CD8-positive, alpha-beta memory T cell (primary cell): ENCODE measurements around the gene EHD4. TPM values are rescaled to one million over a fixed set of nuclear protein-coding genes. Genes with fewer than 3 reads are reported as not detected.
A peak's percentile ranks its signal among the peaks of the same experiment; 100 is the strongest.

ENCODE experiments used
- CTCF ChIA-PET: fragments of 350-600 bp; sonication (Branson Sonifier 250); formaldehyde crosslinking; loops from one replicate; lab custom pipeline; 2021; ENCODE audit warnings: antibody characterized with exemption; lab: Charles Lee
- POLR2A ChIA-PET: fragments of 350-600 bp; sonication (Branson Sonifier 250); formaldehyde crosslinking; loops from one replicate; lab custom pipeline; 2021; ENCODE audit warnings: antibody characterized with exemption; lab: Charles Lee
- DNase-seq, 5 donors: peaks; one replicate each; pipeline versions ENCODE4 v3.0.0 to v3.0.0-alpha.2; 2020 to 2022; ENCODE audit warnings: mixed read lengths in 1 of 5
- H3K27ac ChIP-seq: one replicate; pipeline ENCODE4 v1.7.0; 2013; ENCODE audit warnings: low read depth, mild to moderate bottlenecking, low read length, moderate library complexity
- H3K27me3 ChIP-seq: 2 replicates; pipeline ENCODE4 v1.7.0; 2013; ENCODE audit warnings: low read length, mild to moderate bottlenecking; ENCODE audit not compliant: insufficient read depth, poor library complexity, severe bottlenecking
- H3K36me3 ChIP-seq: 2 replicates; pipeline ENCODE4 v1.7.0; 2013; ENCODE audit warnings: mild to moderate bottlenecking, low read length, moderate library complexity; ENCODE audit not compliant: insufficient read depth
- H3K4me1 ChIP-seq: 2 replicates; pipeline ENCODE4 v1.7.0; 2013; ENCODE audit warnings: mild to moderate bottlenecking, low read length, moderate library complexity; ENCODE audit not compliant: insufficient read depth
- H3K4me3 ChIP-seq: 2 replicates; pipeline ENCODE4 v1.7.0; 2013; ENCODE audit warnings: mild to moderate bottlenecking, low read length
- H3K9me3 ChIP-seq: 2 replicates; pipeline ENCODE4 v1.7.0; 2013; ENCODE audit warnings: mild to moderate bottlenecking, low read length
- H3K27ac Mint-ChIP-seq, 8 donors: one replicate each; pipeline ENCODE4 v1.8.0; 2020 to 2021; ENCODE audit warnings: mixed read lengths in 8 of 8, mild to moderate bottlenecking in 6 of 8, inconsistent platforms in 3 of 8, moderate library complexity in 3 of 8
- H3K27me3 Mint-ChIP-seq, 2 donors: one replicate each; pipeline ENCODE4 v1.8.0; 2020 to 2021; ENCODE audit warnings: mixed read lengths in 2 of 2, mild to moderate bottlenecking in 1 of 2, moderate library complexity in 1 of 2
- H3K36me3 Mint-ChIP-seq, 3 donors: one replicate each; pipeline ENCODE4 v1.8.0; 2020 to 2021; ENCODE audit warnings: mixed read lengths in 3 of 3, inconsistent platforms in 1 of 3, mild to moderate bottlenecking in 1 of 3
- H3K4me1 Mint-ChIP-seq, 3 donors: one replicate each; pipeline ENCODE4 v1.8.0; 2020 to 2021; ENCODE audit warnings: mixed read lengths in 3 of 3, inconsistent platforms in 1 of 3, mild to moderate bottlenecking in 1 of 3
- H3K4me3 Mint-ChIP-seq, 7 donors: one replicate each; pipeline ENCODE4 v1.8.0; 2020 to 2021; ENCODE audit warnings: mixed read lengths in 7 of 7, mild to moderate bottlenecking in 6 of 7, moderate library complexity in 4 of 7, inconsistent platforms in 2 of 7
- H3K9me3 Mint-ChIP-seq, 5 donors: one replicate each; pipeline ENCODE4 v1.8.0; 2020 to 2022; ENCODE audit warnings: mixed read lengths in 5 of 5, mild to moderate bottlenecking in 3 of 5, moderate library complexity in 2 of 5, inconsistent platforms in 1 of 5
- polyA plus RNA-seq: library from polyadenylated mRNA; unstranded; fragments of 300-500 nt; fragmentation: Illumina TruSeq; gene quantifications from one replicate; pipeline ENCODE4 v1.2.3, GENCODE V29; 2021
- total RNA-seq, 2 experiments: library from RNA; stranded (reverse); gene quantifications; one replicate each; pipeline ENCODE4 v1.2.3, GENCODE V29; 2021

Gene EHD4
- total and polyA plus RNA-seq, 3 experiments from 2014 or later: 11.2 to 26.4 (median 24.2) TPM

DNA sequence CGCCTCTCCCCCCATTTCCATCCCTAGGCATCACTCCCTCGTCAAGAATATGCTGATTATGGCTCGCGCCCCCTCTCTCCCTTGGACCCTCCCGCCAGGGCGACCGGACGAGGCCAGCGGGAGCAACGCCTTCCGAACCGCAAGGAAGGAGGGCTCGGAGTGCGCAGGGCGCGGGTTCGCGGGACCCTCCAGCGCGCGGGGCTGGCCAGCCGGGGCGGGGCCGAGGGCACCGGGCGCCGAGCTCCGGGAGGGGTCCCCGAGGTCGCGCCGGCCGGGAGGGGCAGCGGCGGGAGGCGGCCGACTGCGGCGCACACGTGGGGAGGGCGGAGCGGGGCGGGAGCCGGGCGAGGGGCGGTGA lies 483 bp downstream of the EHD4 start:
- H3K36me3 ChIP-seq: no peaks in the 10 kb centered on the region
- Mint-ChIP-seq H3K4me3 (peak overlapping the region; percentile 94 to 97 (median 95)), H3K27ac (peak overlapping the region; percentile 82 to 99 (median 97)), H3K9me3 (no peaks in the 10 kb centered on the region), H3K4me1 (peaks cover 46 to 54% (median 50%) of the 10 kb centered on the region in 3 donors), H3K27me3 (peaks cover 7 to 18% of the 10 kb centered on the region in 2 donors), H3K36me3 (peaks cover 0 to 9% (median 0%) of the 10 kb centered on the region in 3 donors)
- H3K9me3 ChIP-seq: no peaks in the 10 kb centered on the region
- peaks cover 31% of the 10 kb centered on the region for H3K4me1 ChIP-seq
- H3K4me3 ChIP-seq: peak overlapping the region; percentile 90
- peak overlapping the region; percentile 91 for H3K27ac ChIP-seq
- ChIA-PET POLR2A (interaction anchor here (1.2 to 4.0 kb wide), 4 partner anchors 35 to 198 kb away, joined by 4 to 45 read pairs (median 10); partner anchors contain the start of gene MAPKBP1), CTCF (interaction anchor here (0.9 to 7.1 kb wide), 6 partner anchors 9 to 199 kb away, joined by 3 to 54 read pairs (median 4); partner anchors contain the start of gene MAPKBP1)
- peak in 1 of 5 donors; percentile 50 for DNase-seq
- H3K27me3 ChIP-seq: no peaks in the 10 kb centered on the region

- peak overlapping the region; percentile 91 to 97 (median 94) for H3K4me3 Mint-ChIP-seq
- CTCF ChIA-PET: interaction anchor here (1.3 to 7.1 kb wide), 4 partner anchors 10 to 40 kb away, joined by 3 to 54 read pairs (median 4); no protein-coding TSS in a partner anchor
- Histone ChIP-seq H3K27me3 (no peaks in the 10 kb centered on the region), H3K9me3 (no peaks in the 10 kb centered on the region), H3K4me1 (peaks cover 31% of the 10 kb centered on the region), H3K27ac (peak overlapping the region; percentile 91), H3K4me3 (peak overlapping the region; percentile 90), H3K36me3 (no peaks in the 10 kb centered on the region)
- H3K9me3 Mint-ChIP-seq: no peaks in the 10 kb centered on the region
- POLR2A ChIA-PET: interaction anchor here (0.6 to 4.0 kb wide), 4 partner anchors 34 to 427 kb away, joined by 3 to 45 read pairs (median 8); partner anchors contain the start of gene RPAP1
- H3K27ac Mint-ChIP-seq: peak overlapping the region; percentile 82 to 98 (median 96)
- peaks cover 50 to 56% (median 53%) of the 10 kb centered on the region in 3 donors for H3K4me1 Mint-ChIP-seq
- H3K27me3 Mint-ChIP-seq: peaks cover 5 to 18% of the 10 kb centered on the region in 2 donors
- H3K36me3 Mint-ChIP-seq: peaks cover 0 to 9% (median 0%) of the 10 kb centered on the region in 3 donors
- DNase-seq: peak; percentile 52 to 87 (median 71)
Measured at GRCh38 chr15:41971089-41971894, 1.1 kb downstream of the EHD4 start.

DNA sequence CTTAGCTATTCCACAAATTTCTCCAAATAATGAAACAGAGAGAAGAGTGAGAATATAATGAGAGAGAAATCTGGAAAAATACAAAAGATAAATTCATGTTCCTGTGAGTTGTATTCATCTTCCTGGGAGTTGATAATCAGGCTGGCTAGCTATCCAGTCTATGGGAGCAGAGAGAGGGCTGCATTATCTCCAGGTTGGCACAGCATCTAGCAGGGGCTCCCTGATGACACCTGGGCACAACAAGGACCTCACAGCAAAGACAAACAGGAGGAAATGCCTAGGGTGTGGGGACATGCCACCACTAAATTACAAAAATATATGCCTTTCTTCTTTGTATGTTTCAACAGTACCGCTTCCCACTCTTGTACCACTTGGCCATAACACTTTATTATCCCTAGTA lies 1.9 kb downstream of the EHD4 start:
- CTCF ChIA-PET: interaction anchor here (1.2 to 7.1 kb wide), 5 partner anchors 11 to 66 kb away, joined by 3 to 54 read pairs (median 4); no protein-coding TSS in a partner anchor
- peaks cover 2 to 13% of the 10 kb centered on the region in 2 donors for H3K27me3 Mint-ChIP-seq
- peaks cover 53 to 60% (median 54%) of the 10 kb centered on the region in 3 donors for H3K4me1 Mint-ChIP-seq
- peak overlapping the region; percentile 82 to 97 (median 94) for H3K27ac Mint-ChIP-seq
- Histone ChIP-seq H3K4me3 (peak overlapping the region; percentile 90), H3K27me3 (no peaks in the 10 kb centered on the region), H3K36me3 (no peaks in the 10 kb centered on the region), H3K27ac (peak overlapping the region; percentile 91), H3K9me3 (no peaks in the 10 kb centered on the region), H3K4me1 (peaks cover 31% of the 10 kb centered on the region)
- no peak for DNase-seq
- H3K36me3 Mint-ChIP-seq: peaks cover 0 to 9% (median 0%) of the 10 kb centered on the region in 3 donors
- no peaks in the 10 kb centered on the region for H3K9me3 Mint-ChIP-seq
- H3K4me3 Mint-ChIP-seq: peak overlapping the region; percentile 91 to 97 (median 94)
- POLR2A ChIA-PET: interaction anchor here (0.7 to 4.0 kb wide), 4 partner anchors 22 to 38 kb away, joined by 3 to 45 read pairs (median 4); no protein-coding TSS in a partner anchor

DNA sequence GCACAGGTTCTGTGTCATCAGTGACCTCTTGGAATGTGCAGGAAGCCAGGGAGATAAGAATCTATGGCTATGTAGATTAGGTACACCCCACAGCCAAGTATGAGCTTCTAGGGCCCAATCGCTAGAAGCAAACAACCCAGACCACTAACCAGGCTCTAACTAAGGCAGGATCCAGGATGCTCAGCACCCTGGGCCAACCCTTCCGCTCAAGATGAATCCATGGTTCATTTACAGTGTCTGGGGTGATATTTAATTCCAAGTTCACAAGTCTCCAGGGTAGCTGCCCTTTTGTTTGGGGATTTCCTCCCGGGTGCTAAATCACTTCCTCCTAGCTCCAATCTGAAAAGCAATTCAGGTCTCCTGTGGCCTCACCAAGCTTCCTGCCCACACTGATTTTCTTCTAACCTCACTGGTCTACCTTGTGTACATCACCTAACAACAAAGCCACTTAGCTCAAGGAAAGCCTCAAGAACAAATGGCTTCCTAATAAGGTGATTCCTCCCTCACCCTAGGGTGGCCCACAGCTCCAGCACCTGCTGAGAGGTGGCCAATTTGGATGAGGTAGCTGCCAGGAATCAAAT lies 2.4 kb downstream of the EHD4 start:
- ChIA-PET CTCF (interaction anchor here (1.2 to 7.1 kb wide), 4 partner anchors 16 to 65 kb away, joined by 3 to 54 read pairs (median 5); no protein-coding TSS in a partner anchor), POLR2A (interaction anchor here (0.7 to 4.0 kb wide), 3 partner anchors 23 to 38 kb away, joined by 3 to 45 read pairs (median 6); no protein-coding TSS in a partner anchor)
- DNase-seq: peak; percentile 9 to 67 (median 40)
- H3K4me3 ChIP-seq: no peak overlapping the region
- peaks cover 53 to 60% (median 54%) of the 10 kb centered on the region in 3 donors for H3K4me1 Mint-ChIP-seq
- peaks cover 2 to 12% of the 10 kb centered on the region in 2 donors for H3K27me3 Mint-ChIP-seq
- peak overlapping the region; percentile 91 for H3K27ac ChIP-seq
- peaks cover 0 to 9% (median 0%) of the 10 kb centered on the region in 3 donors for H3K36me3 Mint-ChIP-seq
- peak overlapping the region; percentile 68 to 97 (median 94) for H3K4me3 Mint-ChIP-seq
- no peaks in the 10 kb centered on the region for H3K9me3 Mint-ChIP-seq
- H3K9me3 ChIP-seq: no peaks in the 10 kb centered on the region
- peak overlapping the region; percentile 82 to 97 (median 94) for H3K27ac Mint-ChIP-seq
- no peaks in the 10 kb centered on the region for H3K36me3 ChIP-seq
- peaks cover 31% of the 10 kb centered on the region for H3K4me1 ChIP-seq
- H3K27me3 ChIP-seq: no peaks in the 10 kb centered on the region

- Histone ChIP-seq H3K27ac (no peak overlapping the region), H3K27me3 (no peaks in the 10 kb centered on the region), H3K4me3 (no peak overlapping the region), H3K36me3 (no peaks in the 10 kb centered on the region), H3K4me1 (peaks cover 31% of the 10 kb centered on the region), H3K9me3 (no peaks in the 10 kb centered on the region)
- Mint-ChIP-seq H3K27ac (peak overlapping the region in 5 of 8 donors; percentile 0 to 57 (median 38)), H3K4me3 (peak overlapping the region in 1 of 7 donors; percentile 18), H3K36me3 (peaks cover 0 to 9% (median 0%) of the 10 kb centered on the region in 3 donors), H3K27me3 (peaks cover 2 to 3% of the 10 kb centered on the region in 2 donors), H3K9me3 (no peaks in the 10 kb centered on the region), H3K4me1 (peaks cover 53 to 57% (median 54%) of the 10 kb centered on the region in 3 donors)
- ChIA-PET CTCF (interaction anchor here (1.5 to 7.1 kb wide), 2 partner anchors 17 to 32 kb away, joined by 5 to 54 read pairs; no protein-coding TSS in a partner anchor), POLR2A (interaction anchor here (0.6 kb wide), 1 partner anchor 16 kb away, joined by 5 read pairs; no protein-coding TSS in a partner anchor)
- no peak for DNase-seq
Measured at GRCh38 chr15:41968701-41969100, 3.7 kb downstream of the EHD4 start.

DNA sequence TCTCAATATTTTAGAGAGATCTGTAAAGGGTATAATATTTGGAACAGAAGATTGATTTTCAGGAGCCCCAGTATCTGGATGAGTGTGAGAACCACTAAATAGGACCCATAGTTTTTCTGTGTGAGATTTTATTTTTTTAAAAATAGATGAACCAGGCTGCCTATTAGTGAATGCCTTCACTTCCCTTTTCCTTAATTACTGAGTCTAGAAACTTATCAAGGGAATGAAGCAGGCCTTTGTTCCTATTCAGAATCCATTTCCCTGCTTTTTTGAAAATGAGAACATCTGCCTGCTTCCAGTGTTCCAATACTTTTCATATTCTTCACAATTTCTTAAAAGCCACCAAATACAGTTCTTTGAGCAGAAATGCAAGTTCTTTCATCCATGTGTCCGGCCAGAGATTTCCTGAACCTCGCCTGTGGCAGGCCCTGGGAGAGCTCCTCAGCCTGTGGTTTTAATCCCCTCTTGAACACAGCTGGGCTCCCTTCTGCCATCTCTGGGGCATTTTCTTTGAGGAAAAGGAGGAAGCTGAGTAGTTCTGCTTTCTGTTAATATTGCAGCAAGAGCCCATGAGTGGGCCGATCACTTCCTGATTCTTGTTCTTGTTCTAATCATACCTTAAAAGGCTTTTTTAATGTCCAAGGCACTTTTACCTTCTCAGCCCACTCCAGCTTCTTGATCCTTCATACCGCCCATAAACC lies 4.7 kb downstream of the EHD4 start:
- Histone ChIP-seq H3K9me3 (no peaks in the 10 kb centered on the region), H3K36me3 (no peaks in the 10 kb centered on the region), H3K27me3 (no peaks in the 10 kb centered on the region), H3K4me3 (no peak overlapping the region), H3K4me1 (peaks cover 26% of the 10 kb centered on the region), H3K27ac (no peak overlapping the region)
- ChIA-PET POLR2A (interaction anchor here (0.7 kb wide), 1 partner anchor 33 kb away, joined by 6 read pairs; no protein-coding TSS in a partner anchor), CTCF (interaction anchor here (0.7 to 7.1 kb wide), 4 partner anchors 16 to 34 kb away, joined by 3 to 54 read pairs (median 4); no protein-coding TSS in a partner anchor)
- Mint-ChIP-seq H3K4me3 (no peak overlapping the region), H3K27me3 (peaks cover 0 to 2% of the 10 kb centered on the region in 2 donors), H3K27ac (peak overlapping the region in 5 of 8 donors; percentile 32 to 83 (median 64)), H3K9me3 (no peaks in the 10 kb centered on the region), H3K4me1 (peaks cover 47 to 51% (median 48%) of the 10 kb centered on the region in 3 donors), H3K36me3 (peaks cover 0 to 7% (median 0%) of the 10 kb centered on the region in 3 donors)
- DNase-seq: no peak
